Measurements from ENCODE around the gene PRPSAP1. TPM values are rescaled to one million over a fixed set of nuclear protein-coding genes. Genes with fewer than 3 reads are reported as not detected.

The PRPSAP1 gene
- total and polyA plus RNA-seq, 2 of the 8 experiments (the other 6 are each of a cell fraction or from before 2014, with no cell fraction given) = 32.0 to 54.2 TPM

GRCh38 chr17:76390003-76390421, 36.3 kb upstream of the PRPSAP1 start (continued):
- TF ChIP-seq ZNF274 (IDR thresholded peaks at IDR 0.05; ENCODE audit: borderline replicate concordance, extremely low read depth, low read length) (no peak), RBBP5 (IDR thresholded peaks at IDR 0.05; ENCODE audit: borderline replicate concordance, low read depth, low read length) (no peak), KDM1A (IDR thresholded peaks at IDR 0.05; ENCODE audit: borderline replicate concordance, low read length) (no peak)
